HTERT RPE-1 (cell line): ENCODE data around the gene DMAC1.

Source experiments
- in situ Hi-C: fragments of 300-500 bp; cut with MboI; formaldehyde crosslinking; loops from 4 replicates; pipeline ENCODE4 v1.14.3; 2020; ENCODE audit warnings: low sequenced_read_pairs

DMAC1 gene, protein sequence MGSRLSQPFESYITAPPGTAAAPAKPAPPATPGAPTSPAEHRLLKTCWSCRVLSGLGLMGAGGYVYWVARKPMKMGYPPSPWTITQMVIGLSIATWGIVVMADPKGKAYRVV

DNA sequence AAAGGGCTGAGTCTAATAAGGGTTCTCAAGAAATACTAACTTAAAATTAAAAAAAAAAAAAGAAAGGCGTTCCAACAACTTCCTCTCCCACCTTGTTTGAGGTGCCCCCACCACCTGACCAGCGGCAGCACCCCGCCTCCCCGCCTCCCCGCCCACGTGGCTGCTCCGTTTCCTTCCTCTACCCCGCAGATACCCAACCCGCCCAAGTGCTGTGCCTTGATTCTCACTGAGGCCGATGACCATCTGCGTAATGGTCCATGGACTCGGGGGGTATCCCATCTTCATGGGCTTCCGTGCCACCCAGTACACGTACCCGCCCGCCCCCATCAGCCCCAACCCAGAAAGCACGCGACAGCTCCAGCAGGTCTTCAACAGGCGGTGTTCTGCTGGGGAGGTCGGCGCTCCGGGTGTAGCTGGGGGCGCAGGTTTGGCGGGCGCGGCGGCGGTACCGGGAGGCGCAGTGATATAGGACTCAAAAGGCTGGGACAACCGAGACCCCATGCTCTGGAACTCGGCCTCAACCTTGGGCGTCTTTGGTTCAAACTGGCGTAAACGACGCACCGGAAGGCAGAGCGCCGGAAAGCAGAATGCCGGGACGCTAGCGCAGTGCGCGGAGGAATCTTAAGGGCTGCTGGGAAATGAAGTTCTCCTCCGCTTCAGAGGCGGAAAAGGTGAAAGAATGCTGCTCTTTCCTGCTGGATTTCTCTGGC, at the start of gene DMAC1:
TSS of gene DMAC1 (minus strand) at position 545 of the 710 bp plus-strand sequence. CDS start at position 501, 44 bp downstream.
- in situ Hi-C loops = no loop called here

DNA sequence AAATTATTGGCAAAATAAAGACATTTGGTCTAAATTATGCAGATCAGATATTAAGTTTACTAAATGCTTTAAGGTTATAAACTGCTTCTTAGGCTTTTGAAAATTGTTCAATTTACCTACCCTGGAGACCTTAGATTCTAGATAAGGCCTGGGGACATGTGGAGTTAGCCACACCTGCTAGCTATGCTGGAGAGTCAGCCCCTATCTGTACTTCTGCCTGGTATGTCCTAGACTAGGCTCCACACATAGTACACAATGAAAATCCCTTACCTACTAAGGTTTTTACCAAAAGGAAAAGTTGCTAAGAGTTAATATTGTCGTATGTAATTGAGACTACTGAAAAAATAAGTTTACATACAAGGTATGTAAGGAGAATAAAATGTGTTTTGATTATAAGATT, 49.8 kb upstream of the DMAC1 start:
- in situ Hi-C loops = no loop called here

DNA sequence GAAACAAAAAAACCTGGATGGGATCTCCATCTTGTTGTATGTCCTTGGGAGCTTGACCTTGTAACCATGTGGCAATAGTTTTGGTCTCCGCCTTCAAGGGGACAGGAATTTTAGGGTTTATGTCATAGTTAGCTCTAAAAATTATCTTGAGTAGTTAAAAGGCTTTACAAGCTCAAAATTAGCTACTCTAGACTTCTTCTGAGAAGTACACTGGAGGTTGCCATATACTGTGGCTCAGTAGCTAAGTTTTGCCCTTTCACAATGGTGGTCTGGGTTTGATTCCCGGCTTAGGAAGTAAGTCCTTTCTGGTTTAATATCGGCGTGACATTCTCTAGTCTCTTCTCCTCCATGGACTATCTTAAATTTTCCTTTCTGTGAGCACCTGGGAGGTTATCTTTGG, 48.9 kb upstream of the DMAC1 start:
- in situ Hi-C loops = no loop called here

DNA sequence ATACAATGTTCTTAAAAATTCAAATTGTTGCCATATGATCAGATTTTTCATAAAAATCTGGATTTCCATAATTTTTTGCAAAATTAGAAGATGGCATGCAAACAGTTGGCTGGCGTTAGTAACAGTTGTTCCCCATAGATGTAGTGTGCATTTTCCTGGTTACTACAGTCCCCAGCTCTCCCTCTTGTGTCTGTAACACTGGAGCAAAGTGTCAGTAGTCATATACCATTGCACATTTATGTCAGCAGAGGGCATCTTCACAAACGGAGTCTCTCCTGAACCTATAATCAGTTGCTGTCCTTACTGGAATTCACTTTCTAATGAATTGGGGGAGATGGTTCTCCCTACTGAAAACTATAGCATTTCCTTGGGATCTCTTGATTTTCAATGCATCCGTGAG, 44.7 kb upstream of the DMAC1 start:
- in situ Hi-C loops = no loop called here

DNA sequence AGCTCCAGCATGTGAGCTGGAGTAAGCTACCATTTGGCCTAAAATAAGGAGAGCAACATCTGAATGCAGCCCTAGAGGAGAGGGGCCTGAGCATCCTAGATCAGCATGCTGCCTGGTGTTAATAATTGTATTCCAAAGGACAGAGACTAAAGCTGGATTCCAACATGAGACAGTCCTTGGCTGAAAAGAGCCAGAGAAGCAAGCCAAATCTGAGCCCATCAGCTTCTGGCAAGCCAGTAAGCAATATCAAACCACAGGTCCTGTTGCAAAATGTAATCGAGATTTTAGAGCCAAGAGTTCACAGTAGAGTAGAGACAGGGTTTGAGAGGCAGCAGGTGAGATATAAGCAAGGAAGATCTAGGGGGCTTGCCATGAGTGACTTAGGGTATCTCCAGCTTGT, 42.3 kb upstream of the DMAC1 start:
- in situ Hi-C loops = no loop called here

DNA sequence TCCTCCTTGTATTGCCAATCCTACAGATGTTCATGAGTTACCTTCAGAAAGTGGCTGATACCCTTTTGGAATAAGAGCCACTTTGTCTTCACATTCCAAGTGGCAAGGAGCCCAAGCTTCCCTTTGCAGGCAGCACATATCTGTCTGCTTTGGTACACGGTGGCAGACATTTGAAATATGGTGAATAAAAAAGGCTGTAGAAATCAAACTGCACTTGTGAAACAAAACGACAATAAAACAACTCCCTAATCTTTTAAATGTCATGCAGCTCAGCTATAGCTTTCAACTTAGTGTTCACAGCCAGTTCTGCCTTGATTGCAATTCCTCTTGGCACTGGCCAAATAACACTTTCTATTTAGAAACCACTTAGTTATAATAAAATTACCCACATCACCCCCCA, 35.0 kb upstream of the DMAC1 start:
- in situ Hi-C loops = no loop called here

DNA sequence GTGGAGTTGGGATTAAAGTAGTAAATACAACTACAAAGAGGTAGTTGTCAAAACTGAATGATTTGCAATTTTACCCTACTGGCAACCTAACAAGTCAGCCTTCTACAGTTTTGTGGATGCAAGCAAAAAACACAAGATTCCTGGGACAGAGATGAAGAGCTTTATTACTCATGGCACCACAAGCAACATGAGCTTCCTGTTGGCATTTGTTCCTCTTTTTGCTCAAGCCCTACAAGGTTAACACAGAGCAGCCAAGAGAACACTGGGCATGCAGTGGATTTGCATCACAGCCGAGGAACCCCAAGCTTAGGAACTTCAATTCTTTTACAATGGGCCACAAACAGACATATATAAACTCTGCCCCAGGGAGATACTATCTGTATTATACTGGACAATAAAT, 28.8 kb upstream of the DMAC1 start:
- in situ Hi-C loops = no loop called here

DNA sequence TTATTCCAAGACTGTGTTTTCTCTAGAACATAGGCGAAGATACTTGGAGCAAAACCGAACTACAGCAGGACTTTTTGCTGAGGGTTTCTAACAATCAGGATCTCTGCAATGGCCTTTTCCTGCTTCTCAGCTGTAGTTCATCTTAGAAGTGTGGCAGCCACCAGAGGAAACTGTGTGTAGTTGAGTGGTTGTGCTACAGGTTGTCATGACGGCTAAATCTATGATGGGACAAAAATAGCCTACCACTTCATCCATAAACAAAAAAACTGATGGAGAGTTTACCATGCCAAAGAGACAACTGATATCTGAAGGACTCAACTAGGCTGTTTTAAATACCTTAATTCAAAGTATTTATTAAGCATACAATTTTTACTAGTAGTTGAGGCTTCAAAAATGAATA, 28.2 kb upstream of the DMAC1 start:
- in situ Hi-C loops = no loop called here

DNA sequence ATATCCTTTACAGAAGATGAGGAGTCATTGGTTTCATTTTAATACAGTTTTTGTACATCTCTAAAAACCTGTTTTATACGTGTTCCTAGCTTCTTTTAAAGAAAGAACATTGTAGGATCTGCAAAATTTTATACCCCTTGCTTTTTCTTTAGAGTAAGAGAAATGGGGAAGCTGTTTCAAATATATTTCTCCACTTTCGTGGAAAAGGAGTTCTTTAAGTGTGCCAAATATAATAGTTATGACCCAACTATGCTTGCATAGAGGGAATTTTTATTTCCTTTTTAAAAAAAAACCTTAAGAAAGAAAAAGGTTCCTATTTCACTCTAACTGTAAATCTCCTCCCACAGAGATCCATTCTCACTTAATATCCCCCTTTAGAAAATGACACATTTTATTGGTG, 27.5 kb upstream of the DMAC1 start:
- in situ Hi-C loops = no loop called here

DNA sequence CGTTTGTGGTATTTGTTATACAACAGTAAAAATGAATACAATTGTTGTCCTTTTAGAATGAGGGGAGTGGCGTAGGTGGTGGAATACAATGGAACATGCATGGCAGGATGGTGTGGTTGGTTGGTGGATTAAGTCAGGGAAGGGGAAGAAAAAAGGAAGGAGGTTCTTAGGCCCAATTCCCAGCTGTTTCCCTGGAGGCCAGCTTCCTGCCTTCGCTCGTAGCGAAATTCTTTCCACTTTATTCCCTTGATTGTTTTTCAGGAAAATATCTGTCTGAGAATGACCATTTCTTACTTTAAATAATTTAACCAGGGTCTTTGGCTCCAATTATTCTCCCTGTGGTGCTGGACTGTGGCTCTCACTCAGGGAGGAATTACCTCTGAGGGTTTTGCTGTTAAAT, 24.1 kb upstream of the DMAC1 start:
- in situ Hi-C loops = no loop called here

DNA sequence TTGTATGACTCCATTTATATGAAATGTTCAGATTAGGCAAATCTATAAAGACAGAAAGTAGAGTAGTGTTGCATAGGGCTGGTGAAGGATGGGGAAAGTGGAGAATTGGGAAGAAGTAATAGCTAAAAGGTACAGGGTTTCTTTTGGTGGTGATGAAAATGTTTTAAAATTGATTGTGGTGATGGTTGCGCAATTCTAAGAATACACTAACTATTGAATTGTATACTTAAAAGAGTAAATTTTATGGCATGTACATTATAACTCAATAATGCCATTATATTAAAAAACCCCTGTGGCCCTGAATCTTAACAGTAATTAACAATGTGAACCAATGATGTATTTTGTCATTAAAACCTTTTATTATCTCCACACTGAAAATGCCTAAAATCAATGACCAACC, 20.4 kb upstream of the DMAC1 start:
- in situ Hi-C loops = no loop called here

DNA sequence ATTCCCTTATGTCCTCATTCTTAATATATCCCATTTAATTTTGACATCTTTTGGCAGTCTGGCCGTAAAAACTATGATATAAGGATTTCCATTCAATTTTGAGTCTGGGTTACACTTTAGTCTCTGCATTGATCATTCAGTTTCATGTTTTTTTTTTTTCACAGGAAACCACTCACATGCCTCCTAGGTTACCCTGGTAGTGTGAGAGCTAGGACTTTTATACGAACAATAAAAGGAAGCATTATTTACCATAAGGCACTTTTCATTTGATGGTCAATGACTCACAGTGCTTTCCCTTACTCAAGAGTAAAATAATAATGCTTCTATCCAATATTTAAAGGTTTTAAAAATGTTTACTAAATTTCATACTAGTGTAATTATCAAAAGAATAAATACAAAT, 16.4 kb upstream of the DMAC1 start:
- in situ Hi-C loops = no loop called here

DNA sequence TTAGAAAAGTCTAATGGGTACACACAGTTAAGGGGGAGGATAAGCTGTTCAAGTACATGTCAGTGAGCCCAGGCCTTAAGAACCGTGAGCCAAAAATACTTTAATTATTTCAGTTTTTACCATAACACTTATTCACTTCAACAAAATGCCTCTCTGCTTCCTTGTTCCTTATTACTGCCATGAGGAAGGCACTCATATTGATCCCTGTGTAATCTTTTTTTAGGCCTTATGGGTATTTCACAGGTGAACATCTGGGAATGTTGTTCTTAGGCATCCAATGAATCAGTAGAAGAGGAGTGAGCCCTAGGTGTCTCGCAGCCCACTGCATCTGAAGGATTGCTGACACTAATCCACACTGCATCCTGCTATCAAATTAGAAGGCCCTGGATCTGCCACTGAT, 13.5 kb upstream of the DMAC1 start:
- in situ Hi-C loops = no loop called here

DNA sequence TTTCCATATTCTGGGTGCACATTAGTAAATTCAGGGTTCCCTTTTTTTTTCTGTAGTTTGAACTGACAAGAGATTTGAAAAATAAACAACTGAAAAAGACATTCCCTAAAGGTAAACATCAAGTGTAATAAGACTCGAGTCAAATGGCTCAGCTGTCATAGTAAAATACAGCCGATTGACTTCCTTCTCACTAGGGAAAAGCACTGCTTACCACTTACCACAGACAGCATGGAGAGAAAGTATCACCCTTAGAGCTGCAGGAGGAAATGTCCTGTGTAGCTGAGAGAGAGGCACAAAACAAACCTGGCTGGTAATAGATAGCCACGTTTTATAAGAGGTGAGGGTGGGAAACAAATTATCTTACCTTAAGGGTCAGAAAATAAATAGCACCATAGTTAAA, 12.1 kb upstream of the DMAC1 start:
- in situ Hi-C loops = no loop called here

DNA sequence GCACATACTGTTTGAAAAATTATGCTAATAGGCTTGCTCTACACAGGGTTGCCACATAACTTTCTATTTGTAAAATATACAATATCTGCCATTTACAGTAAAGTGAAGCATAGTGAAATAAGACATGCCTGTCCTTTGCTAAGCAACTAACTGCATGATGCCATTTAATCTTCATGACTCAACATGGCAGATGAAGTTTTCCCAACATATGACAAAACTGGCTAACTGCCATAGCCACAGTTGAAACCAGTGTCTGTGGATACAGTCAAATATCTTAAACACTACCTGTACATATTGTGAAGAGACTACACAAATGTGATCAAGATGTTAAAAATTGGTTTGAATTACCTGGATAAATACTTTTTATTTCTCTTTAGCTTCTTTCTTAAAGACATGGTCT, 3.1 kb upstream of the DMAC1 start:
- in situ Hi-C loops = no loop called here

DNA sequence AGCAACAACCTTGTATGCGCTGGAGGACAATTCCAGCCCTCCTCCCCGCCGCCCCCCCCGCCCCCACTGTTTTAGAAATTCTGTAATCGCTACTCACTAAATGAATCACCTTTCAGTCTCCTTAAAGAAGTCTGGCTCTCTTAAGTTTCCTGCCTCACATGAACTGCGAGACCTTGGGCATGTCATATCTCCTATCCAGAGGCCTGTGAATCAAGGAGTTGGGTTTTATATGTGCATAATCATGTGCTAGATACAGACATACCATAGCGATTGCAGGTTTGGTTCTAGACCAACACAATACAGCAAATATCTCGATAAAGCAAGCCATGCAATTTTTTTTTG, 337 bp upstream of the DMAC1 start:
- in situ Hi-C loops = no loop called here

DNA sequence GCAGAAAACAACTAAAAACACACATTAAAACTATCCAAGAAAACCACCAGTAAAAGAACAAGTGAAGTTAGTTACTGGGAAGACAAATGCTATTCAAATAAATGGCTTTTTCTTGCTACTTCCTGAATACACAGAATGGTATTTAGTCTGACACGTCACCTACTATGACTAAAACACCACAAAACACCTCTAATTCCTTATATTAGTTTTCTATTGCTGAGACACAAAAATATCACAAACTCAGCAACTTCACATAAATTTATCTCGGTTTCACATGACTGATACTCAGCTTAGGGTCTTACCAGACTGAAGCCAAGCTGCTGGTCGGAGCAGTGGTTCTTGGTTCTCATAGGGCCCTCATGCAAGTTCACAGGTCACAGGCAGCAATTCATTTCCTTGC, 5.4 kb downstream of the DMAC1 start:
- in situ Hi-C loops = no loop called here

DNA sequence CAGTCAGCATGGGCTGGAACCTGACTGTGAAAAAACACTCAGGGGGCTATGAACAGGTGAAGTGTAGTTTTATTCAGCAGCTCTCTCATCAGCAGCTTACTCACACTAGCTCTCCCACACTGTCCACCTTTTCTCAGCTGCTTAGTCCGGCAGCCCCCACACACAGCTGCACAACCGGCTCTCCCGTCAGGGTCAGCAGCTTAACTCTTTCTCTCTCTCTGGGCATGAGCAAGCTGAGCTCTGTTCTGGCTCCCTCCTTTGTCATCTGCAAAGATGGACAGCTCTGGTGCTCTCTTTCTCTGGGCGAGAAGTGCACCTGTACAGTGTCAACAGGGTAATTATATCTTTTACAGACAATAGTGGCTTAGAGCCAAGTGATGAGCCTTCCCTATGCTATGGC, 8.2 kb downstream of the DMAC1 start:
- in situ Hi-C loops = no loop called here

DNA sequence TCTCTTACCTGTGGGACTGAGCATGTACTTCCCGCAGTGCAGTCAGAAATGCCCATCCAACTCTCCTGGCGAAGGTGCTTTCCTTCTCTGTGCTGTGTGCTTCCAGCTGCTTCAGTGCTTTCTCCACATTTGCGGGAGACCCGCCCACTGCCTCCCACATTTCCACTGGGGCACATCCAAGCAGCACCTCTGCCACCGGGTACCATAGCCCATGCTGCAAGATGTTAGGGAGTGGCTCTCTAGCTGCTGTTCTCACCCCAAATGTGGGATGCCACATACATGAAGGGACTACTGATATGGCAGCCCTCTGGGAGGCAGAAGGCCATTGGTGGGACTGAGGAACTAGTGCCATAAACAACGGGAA, 8.8 kb downstream of the DMAC1 start:
- in situ Hi-C loops = no loop called here

DNA sequence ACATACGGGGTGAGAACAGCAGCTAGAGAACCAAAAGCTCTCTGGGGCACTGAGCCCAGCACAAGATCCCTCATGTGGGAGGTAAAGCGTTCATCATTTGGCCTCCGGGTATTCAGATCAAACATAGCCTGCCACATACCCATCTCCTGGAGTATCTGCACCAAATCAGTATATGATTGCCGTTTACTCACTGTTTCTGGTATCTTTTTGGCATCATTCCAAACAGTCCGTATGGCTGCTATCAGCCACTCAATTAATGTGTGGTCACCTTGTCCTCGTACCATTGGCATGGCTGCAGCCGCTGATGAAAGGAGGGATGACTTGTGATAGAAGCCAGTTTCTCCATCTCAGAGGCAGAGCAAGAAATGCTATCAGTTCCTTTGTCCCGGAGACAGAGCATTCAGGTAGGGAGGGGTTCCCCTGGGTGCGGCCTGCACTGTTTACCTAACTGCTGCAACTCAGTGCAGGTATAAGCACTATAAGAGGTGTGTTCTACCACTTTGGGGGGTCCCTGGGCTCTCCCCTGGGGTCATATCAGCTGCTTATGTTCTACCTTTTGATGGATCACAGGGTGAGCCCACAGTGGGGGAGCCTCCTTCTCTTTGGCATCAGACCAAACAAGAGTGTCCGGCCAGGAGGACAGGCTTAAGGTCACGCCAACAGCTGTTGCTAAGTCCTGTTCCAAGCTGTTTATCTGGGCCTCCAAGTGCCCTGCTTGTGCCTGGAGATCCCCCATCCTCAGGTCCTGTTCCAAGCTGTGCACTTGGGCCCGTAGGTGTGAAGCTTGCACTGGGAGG, 9.4 kb downstream of the DMAC1 start:
- in situ Hi-C loops = no loop called here

DNA sequence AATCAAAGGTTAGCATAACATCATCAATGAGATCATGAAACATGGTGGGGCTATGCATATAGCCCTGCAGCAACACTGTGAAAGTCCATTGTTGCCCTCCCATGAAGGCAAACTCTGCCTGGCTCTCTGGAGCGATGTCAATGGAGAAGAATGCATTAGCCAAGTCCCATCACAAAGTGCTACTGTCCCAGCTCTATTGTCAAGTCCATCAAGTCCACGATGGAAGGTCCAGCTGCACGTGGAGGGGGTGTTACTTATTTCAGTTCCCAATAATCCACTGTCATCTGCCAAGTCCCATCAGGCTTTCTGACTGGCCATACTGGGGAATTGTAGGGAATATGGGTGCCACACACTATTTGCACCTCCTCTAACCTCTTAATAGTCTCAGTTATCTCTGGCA, 10.8 kb downstream of the DMAC1 start:
- in situ Hi-C loops = no loop called here

DNA sequence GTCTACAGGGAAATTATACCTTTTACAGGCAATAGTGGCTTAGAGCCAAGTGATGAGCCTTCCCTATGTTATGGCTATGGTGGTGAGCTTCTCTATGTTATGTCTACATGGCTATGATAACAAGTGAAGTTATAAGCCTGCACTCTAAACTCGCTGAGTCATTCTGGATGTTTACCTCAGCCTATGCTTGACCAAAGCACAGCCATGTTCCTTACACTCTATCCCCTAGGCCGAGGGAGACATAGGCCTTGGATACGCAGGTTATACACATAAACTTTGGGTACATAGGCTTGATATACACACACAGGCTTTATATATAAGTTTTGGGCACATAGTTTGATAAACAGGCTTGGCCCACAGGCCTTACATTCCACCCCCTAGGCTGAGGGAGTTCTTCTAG, 13.8 kb downstream of the DMAC1 start:
- in situ Hi-C loops = no loop called here

DNA sequence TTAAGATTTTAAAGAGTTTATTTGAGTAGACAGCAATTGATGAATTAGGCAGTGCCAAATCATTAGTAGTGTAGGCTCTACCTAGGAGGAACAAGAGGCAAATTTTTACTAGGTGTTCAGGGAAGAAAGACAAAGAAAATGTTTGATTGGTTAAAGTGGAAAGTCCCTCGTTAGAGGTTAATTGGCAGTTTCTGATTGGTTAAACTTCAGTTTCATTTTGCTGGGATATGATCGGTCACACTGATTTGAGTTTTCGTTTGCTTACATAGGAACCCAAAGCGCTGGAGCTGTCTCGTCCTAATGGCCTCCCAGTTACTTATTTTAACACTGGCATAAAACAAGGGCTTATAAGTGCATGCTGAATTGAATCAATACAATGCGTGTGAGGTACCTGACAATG, 15.1 kb downstream of the DMAC1 start:
- in situ Hi-C loops = no loop called here
